ENCODE data around the gene MPHOSPH6.

The MPHOSPH6 gene

DNA sequence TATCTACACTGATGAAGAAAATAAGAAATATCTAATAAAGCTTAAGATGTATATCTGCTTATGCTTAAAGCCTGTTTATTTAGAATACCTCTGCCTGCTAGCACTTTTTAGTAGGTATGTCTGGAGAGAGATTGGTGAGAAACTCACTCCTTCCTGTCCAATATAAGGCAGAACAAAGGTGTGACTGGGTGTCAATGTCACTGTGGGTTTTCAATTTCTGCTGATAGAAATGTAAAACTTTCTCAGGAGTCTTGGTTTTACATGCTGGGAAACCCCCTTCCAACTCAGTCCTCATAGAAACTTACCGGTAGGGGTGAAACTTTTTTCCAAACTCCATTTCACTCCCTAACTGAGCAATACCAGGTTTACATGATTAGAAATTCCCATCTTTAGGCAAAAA lies 17.8 kb upstream of the MPHOSPH6 start:
- DNase-seq (ENCODE audit: low read depth in 1 of 2, low spot score in 1 of 2): no peak
- H3K27me3 ChIP-seq (ENCODE audit: insufficient read depth, poor library complexity, severe bottlenecking): no peaks in the 10 kb centered on the region
- TF ChIP-seq SPI1 (IDR thresholded peaks at IDR 0.05; ENCODE audit: borderline replicate concordance, low read depth) (no peak), GABPA (IDR thresholded peaks at IDR 0.05; ENCODE audit: low read depth) (no peak), POLR2AphosphoS5 (IDR thresholded peaks at IDR 0.05; ENCODE audit: low read depth) (no peak)
- TF ChIP-seq, protein P1, sequence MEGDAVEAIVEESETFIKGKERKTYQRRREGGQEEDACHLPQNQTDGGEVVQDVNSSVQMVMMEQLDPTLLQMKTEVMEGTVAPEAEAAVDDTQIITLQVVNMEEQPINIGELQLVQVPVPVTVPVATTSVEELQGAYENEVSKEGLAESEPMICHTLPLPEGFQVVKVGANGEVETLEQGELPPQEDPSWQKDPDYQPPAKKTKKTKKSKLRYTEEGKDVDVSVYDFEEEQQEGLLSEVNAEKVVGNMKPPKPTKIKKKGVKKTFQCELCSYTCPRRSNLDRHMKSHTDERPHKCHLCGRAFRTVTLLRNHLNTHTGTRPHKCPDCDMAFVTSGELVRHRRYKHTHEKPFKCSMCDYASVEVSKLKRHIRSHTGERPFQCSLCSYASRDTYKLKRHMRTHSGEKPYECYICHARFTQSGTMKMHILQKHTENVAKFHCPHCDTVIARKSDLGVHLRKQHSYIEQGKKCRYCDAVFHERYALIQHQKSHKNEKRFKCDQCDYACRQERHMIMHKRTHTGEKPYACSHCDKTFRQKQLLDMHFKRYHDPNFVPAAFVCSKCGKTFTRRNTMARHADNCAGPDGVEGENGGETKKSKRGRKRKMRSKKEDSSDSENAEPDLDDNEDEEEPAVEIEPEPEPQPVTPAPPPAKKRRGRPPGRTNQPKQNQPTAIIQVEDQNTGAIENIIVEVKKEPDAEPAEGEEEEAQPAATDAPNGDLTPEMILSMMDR (IDR thresholded peaks at IDR 0.05; ENCODE audit: insufficient read depth, low read length): no peak
- TF ChIP-seq, protein P2, sequence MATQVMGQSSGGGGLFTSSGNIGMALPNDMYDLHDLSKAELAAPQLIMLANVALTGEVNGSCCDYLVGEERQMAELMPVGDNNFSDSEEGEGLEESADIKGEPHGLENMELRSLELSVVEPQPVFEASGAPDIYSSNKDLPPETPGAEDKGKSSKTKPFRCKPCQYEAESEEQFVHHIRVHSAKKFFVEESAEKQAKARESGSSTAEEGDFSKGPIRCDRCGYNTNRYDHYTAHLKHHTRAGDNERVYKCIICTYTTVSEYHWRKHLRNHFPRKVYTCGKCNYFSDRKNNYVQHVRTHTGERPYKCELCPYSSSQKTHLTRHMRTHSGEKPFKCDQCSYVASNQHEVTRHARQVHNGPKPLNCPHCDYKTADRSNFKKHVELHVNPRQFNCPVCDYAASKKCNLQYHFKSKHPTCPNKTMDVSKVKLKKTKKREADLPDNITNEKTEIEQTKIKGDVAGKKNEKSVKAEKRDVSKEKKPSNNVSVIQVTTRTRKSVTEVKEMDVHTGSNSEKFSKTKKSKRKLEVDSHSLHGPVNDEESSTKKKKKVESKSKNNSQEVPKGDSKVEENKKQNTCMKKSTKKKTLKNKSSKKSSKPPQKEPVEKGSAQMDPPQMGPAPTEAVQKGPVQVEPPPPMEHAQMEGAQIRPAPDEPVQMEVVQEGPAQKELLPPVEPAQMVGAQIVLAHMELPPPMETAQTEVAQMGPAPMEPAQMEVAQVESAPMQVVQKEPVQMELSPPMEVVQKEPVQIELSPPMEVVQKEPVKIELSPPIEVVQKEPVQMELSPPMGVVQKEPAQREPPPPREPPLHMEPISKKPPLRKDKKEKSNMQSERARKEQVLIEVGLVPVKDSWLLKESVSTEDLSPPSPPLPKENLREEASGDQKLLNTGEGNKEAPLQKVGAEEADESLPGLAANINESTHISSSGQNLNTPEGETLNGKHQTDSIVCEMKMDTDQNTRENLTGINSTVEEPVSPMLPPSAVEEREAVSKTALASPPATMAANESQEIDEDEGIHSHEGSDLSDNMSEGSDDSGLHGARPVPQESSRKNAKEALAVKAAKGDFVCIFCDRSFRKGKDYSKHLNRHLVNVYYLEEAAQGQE (IDR thresholded peaks at IDR 0.05; ENCODE audit: insufficient replicate concordance, low read depth): no peak
- no peak overlapping the region for H3K4me3 ChIP-seq (replicated peaks; ENCODE audit: insufficient read depth, low read length)
- no peak overlapping the region for H3K27ac ChIP-seq (replicated peaks)

DNA sequence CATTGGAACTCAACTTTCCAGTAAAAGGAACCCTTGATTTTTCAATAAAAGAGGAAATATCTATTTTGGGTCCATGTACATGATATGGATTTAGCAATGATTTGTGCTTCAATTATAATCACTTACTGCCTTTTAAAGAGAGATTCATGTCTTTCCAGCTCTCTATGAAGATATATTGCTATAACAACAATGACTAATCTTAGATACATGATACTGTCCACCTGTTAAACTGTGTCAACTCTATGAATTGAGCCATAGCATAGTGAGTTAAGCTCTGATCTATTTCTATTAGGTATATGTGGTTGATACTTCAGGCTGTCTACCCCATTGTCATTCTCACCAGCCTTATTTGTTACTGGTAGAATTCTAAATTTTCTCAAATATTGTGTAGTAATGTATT lies 15.0 kb upstream of the MPHOSPH6 start:
- Histone ChIP-seq H3K27ac (replicated peaks) (no peak overlapping the region), H3K4me3 (replicated peaks; ENCODE audit: insufficient read depth, low read length) (no peak overlapping the region), H3K27me3 (ENCODE audit: insufficient read depth, poor library complexity, severe bottlenecking) (no peaks in the 10 kb centered on the region)
- DNase-seq (ENCODE audit: low read depth in 1 of 2, low spot score in 1 of 2): no peak
- TF ChIP-seq POLR2AphosphoS5 (IDR thresholded peaks at IDR 0.05; ENCODE audit: low read depth) (no peak), GABPA (IDR thresholded peaks at IDR 0.05; ENCODE audit: low read depth) (no peak), SPI1 (IDR thresholded peaks at IDR 0.05; ENCODE audit: borderline replicate concordance, low read depth) (no peak)
- TF ChIP-seq, protein P2 (IDR thresholded peaks at IDR 0.05; ENCODE audit: insufficient replicate concordance, low read depth): no peak
- TF ChIP-seq, protein P1 (IDR thresholded peaks at IDR 0.05; ENCODE audit: insufficient read depth, low read length): no peak

DNA sequence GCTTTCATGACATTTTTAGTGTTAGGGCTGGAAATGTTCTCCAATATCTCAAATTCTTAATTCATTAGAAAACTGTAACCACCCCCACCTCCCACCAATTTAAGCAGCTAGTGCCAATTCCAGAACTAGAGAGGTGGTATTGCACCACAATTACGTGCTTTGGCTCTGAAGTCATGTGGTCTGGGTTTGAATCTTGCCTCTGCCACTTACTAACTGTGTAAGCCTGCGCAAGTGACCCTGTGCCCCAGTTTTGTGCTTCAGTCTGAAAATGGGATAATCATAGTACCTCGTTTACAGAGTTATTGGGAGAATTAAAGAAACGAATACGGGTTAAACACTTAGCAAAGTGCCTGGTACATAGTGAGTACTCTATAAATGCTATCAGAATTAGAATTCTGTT lies 14.2 kb upstream of the MPHOSPH6 start:
- DNase-seq (ENCODE audit: low read depth in 1 of 2, low spot score in 1 of 2): no peak
- TF ChIP-seq, protein P1 (IDR thresholded peaks at IDR 0.05; ENCODE audit: insufficient read depth, low read length): no peak
- TF ChIP-seq GABPA (IDR thresholded peaks at IDR 0.05; ENCODE audit: low read depth) (no peak), POLR2AphosphoS5 (IDR thresholded peaks at IDR 0.05; ENCODE audit: low read depth) (no peak), SPI1 (IDR thresholded peaks at IDR 0.05; ENCODE audit: borderline replicate concordance, low read depth) (no peak)
- TF ChIP-seq, protein P2 (IDR thresholded peaks at IDR 0.05; ENCODE audit: insufficient replicate concordance, low read depth): no peak
- Histone ChIP-seq H3K27me3 (ENCODE audit: insufficient read depth, poor library complexity, severe bottlenecking) (no peaks in the 10 kb centered on the region), H3K4me3 (replicated peaks; ENCODE audit: insufficient read depth, low read length) (no peak overlapping the region), H3K27ac (replicated peaks) (no peak overlapping the region)

Measured in HL-60 (cell line).